HEK293T (cell line): ENCODE results near the gene ANXA3.

Experiments used
- ARNT ChIP-seq: fragments of 450-650 bp; IDR thresholded peaks from 2 replicates; pipeline ENCODE4 v1.6.1; 2017; ENCODE audit warnings: mild to moderate bottlenecking
- BHLHE40 ChIP-seq: fragments of 450-650 bp; IDR thresholded peaks from 2 replicates; pipeline ENCODE4 v1.6.1; 2016; ENCODE audit warnings: mild to moderate bottlenecking, moderate library complexity, borderline replicate concordance
- ELF4 ChIP-seq: fragments of 450-650 bp; IDR thresholded peaks from 2 replicates; pipeline ENCODE4 v1.6.1; 2017; ENCODE audit warnings: antibody characterized with exemption
- FOXA1 ChIP-seq: fragments of 450-650 bp; IDR thresholded peaks from 2 replicates; pipeline ENCODE4 v1.6.1; 2016; ENCODE audit warnings: mild to moderate bottlenecking
- FOXM1 ChIP-seq: fragments of 450-650 bp; IDR thresholded peaks from 2 replicates; pipeline ENCODE4 v1.6.1; 2017; ENCODE audit warnings: mild to moderate bottlenecking, borderline replicate concordance
- HDGF ChIP-seq: fragments of 450-650 bp; IDR thresholded peaks from 2 replicates; pipeline ENCODE4 v1.6.1; 2017; ENCODE audit warnings: antibody characterized with exemption, borderline replicate concordance
- NFRKB ChIP-seq: fragments of 450-650 bp; IDR thresholded peaks from 2 replicates; pipeline ENCODE4 v1.6.1; 2016; ENCODE audit warnings: mild to moderate bottlenecking, moderate library complexity
- PKNOX1 ChIP-seq: fragments of 450-650 bp; IDR thresholded peaks from 2 replicates; pipeline ENCODE4 v1.6.1; 2016
- SUZ12 ChIP-seq: fragments of 450-650 bp; IDR thresholded peaks from 2 replicates; pipeline ENCODE4 v1.6.1; 2016; ENCODE audit warnings: mild to moderate bottlenecking
- TARDBP ChIP-seq: fragments of 450-650 bp; IDR thresholded peaks from 2 replicates; pipeline ENCODE4 v1.6.1; 2016
- ZNF384 ChIP-seq: fragments of 450-650 bp; IDR thresholded peaks from 2 replicates; pipeline ENCODE4 v1.6.1; 2016

GRCh38 chr4:78553043-78553396 lies 1.4 kb downstream of the ANXA3 start:
- TF ChIP-seq NFRKB (no peak), SUZ12 (no peak), BHLHE40 (no peak), FOXA1 (no peak), ARNT (no peak), FOXM1 (no peak), TARDBP (no peak), PKNOX1 (no peak), ZNF384 (no peak), ELF4 (no peak), HDGF (no peak)
